ENCODE measurements around the gene UGGT2.

DNA sequence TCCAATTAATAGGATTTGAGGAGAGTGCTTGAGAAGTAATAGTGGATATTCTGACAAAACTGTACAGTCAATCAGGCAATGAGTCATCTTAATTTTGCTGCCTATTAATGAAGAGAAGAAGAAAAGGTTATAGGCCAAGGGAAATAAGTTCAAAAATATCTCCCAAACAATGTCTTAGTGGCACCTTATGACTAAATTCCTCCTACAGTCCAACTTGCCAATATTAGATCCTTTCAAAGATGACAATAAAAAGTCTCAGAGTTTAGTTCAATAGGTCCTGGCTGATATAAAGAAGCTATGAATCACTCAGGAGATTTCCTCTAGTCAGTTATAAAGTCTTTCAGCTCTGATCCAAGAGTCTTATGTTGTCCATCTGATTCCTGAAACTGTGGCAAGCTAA lies 27.9 kb downstream of the UGGT2 start:
- no peak for TF ChIP-seq POLR2A (IDR thresholded peaks at IDR 0.05)
- TF ChIP-seq CTCF (IDR thresholded peaks at IDR 0.05), result no peak

All from esophagus squamous epithelium (tissue), 4 donors.